ENCODE data around the gene TRIM34. TPM values are rescaled to one million over a fixed set of nuclear protein-coding genes. Genes with fewer than 3 reads are reported as not detected.

Gene TRIM34
- total and polyA plus RNA-seq, 2 donors (not counting 1 experiment from before 2014, with no cell fraction given) = 21.9 to 29.1 TPM

DNA sequence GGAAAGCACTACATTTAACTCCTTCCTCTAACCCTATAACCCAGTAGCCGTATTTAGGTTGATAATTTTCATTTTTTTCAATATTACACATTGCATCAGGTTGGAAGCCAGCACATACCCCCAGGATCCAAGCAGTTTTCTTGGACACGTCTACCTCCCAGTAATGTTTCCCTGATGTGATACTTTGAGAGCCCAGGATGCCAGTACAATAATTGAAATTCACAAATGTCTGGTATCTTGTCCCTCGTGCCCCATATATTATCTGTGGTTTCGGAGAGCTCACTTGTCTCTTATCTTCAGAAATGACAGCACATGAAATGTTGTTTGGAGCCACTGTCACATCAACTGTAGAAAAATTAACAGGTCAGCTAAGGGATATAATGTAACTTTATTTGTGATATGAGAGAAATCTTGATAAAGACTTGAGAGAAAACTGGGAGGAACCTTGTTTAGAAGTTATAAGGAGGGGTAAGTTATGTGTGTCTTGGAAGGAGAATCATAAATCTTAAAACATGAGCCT lies 40.3 kb downstream of the TRIM34 start:
- intact Hi-C loops (cut with micrococcal nuclease) = no loop called here
- Mint-ChIP-seq H3K9me3 (ENCODE audit: insufficient read depth) (no peaks in the 10 kb centered on the region), H3K4me3 (no peak overlapping the region), H3K4me1 (no peaks in the 10 kb centered on the region), H3K27ac (no peak overlapping the region), H3K27me3 (no peaks in the 10 kb centered on the region)
- Histone ChIP-seq H3K9ac (ENCODE audit: low read length) (no peak overlapping the region), H4K20me1 (ENCODE audit: control insufficient read depth, insufficient read depth, low read length, poor library complexity, severe bottlenecking) (no peaks in the 10 kb centered on the region), H3K4me2 (replicated peaks; ENCODE audit: low read depth, low read length, poor library complexity, severe bottlenecking) (no peak overlapping the region), H3K4me3 (ENCODE audit: control extremely low read depth in 1 of 5, extremely low read depth in 1 of 5, insufficient read depth in 1 of 5, low read depth in 2 of 5, low read length in 4 of 5) (no peak overlapping the region), H3K27me3 (replicated peaks in 1 of 4; ENCODE audit: control extremely low read depth in 1 of 4, control insufficient read depth in 3 of 4, insufficient read depth in 4 of 4, low read length in 3 of 4) (no peaks in the 10 kb centered on the region), H2AFZ (ENCODE audit: insufficient read depth, low read depth, low read length, poor library complexity, severe bottlenecking) (no peak overlapping the region), H3K4me1 (ENCODE audit: control insufficient read depth in 2 of 2, insufficient read depth in 2 of 2, low read length in 2 of 2) (no peaks in the 10 kb centered on the region), H3K9me3 (ENCODE audit: control extremely low read depth in 1 of 3, control insufficient read depth in 2 of 3, insufficient read depth in 1 of 3, low read length in 2 of 3) (no peaks in the 10 kb centered on the region), H3K79me2 (ENCODE audit: control insufficient read depth, insufficient read depth, low read length) (no peaks in the 10 kb centered on the region), H3K27ac (ENCODE audit: low read length in 2 of 2) (no peak overlapping the region), H3K36me3 (replicated peaks in 1 of 2; ENCODE audit: control extremely low read depth in 1 of 2, control insufficient read depth in 1 of 2, extremely low read depth in 1 of 2, insufficient read depth in 2 of 2, low read length in 1 of 2) (peaks cover 2 to 40% of the 10 kb centered on the region in 2 experiments)
- ChIA-PET CTCF (interaction anchor here (0.7 kb wide), 1 partner anchor 18 kb away, joined by 3 read pairs; no protein-coding TSS in a partner anchor), POLR2A (no interaction called here)
- TF ChIP-seq, protein P1, sequence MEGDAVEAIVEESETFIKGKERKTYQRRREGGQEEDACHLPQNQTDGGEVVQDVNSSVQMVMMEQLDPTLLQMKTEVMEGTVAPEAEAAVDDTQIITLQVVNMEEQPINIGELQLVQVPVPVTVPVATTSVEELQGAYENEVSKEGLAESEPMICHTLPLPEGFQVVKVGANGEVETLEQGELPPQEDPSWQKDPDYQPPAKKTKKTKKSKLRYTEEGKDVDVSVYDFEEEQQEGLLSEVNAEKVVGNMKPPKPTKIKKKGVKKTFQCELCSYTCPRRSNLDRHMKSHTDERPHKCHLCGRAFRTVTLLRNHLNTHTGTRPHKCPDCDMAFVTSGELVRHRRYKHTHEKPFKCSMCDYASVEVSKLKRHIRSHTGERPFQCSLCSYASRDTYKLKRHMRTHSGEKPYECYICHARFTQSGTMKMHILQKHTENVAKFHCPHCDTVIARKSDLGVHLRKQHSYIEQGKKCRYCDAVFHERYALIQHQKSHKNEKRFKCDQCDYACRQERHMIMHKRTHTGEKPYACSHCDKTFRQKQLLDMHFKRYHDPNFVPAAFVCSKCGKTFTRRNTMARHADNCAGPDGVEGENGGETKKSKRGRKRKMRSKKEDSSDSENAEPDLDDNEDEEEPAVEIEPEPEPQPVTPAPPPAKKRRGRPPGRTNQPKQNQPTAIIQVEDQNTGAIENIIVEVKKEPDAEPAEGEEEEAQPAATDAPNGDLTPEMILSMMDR (IDR thresholded peaks at IDR 0.05) = no peak
- TF ChIP-seq EZH2 (IDR thresholded peaks at IDR 0.05; ENCODE audit: borderline replicate concordance, insufficient read depth, low read depth, low read length, poor library complexity, severe bottlenecking) = no peak
- DNase-seq (no peak), ATAC-seq (ENCODE audit: low read depth) (no peak)
- 86% methylated on average over 1 of the region's 4 CpGs for WGBS (ENCODE audit: insufficient coverage)

DNA sequence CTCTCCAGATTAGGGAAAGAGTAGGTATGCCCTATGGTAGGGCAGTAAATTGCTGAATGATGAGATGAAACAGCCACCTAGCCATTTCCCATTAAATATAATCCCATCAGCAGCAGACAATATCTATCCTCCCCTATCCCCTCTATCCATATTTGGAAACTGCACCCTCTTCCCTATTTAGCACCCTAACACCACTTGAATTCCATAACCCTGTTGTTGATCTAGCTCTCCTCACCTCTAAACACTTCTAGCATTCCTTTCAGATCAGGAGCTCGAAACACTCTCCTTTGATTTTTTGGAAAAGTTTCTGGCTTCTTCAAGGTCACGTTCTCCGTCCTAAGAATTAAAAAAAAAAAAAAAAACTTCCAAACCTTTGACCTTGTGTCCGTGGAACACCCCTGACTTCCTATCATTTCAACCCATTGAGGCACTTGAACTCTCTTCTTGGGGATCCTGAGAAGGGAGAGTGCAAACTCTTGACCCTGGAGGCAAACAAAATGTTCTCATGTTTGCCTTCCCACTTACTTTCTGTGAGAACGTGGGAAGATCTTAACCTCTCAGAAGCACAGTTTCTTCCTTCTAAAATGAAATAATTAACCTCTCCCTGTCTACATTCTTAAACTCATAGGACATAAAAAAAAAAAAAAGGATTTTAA lies 41.1 kb downstream of the TRIM34 start:
- H4K20me1 ChIP-seq (ENCODE audit: control insufficient read depth, insufficient read depth, low read length, poor library complexity, severe bottlenecking) = no peaks in the 10 kb centered on the region

More for the DNA sequence above, 41.1 kb downstream of the TRIM34 start:
- peaks cover 2 to 46% of the 10 kb centered on the region in 2 experiments for H3K36me3 ChIP-seq (replicated peaks in 1 of 2; ENCODE audit: control extremely low read depth in 1 of 2, control insufficient read depth in 1 of 2, extremely low read depth in 1 of 2, insufficient read depth in 2 of 2, low read length in 1 of 2)
- H3K9me3 ChIP-seq (ENCODE audit: control extremely low read depth in 1 of 3, control insufficient read depth in 2 of 3, insufficient read depth in 1 of 3, low read length in 2 of 3) = no peaks in the 10 kb centered on the region
- no peaks in the 10 kb centered on the region for H3K27me3 ChIP-seq (replicated peaks in 1 of 4; ENCODE audit: control extremely low read depth in 1 of 4, control insufficient read depth in 3 of 4, insufficient read depth in 4 of 4, low read length in 3 of 4)
- H3K4me3 Mint-ChIP-seq = no peak overlapping the region
- no peak overlapping the region for H3K9ac ChIP-seq (ENCODE audit: low read length)
- TF ChIP-seq, protein P1 (IDR thresholded peaks at IDR 0.05) = no peak
- TF ChIP-seq EZH2 (IDR thresholded peaks at IDR 0.05; ENCODE audit: borderline replicate concordance, insufficient read depth, low read depth, low read length, poor library complexity, severe bottlenecking) = no peak
- CTCF ChIA-PET = interaction anchor here (0.7 kb wide), 2 partner anchors 17 to 90 kb away, joined by 3 read pairs; no protein-coding TSS in a partner anchor
- H3K27ac Mint-ChIP-seq = no peak overlapping the region
- ATAC-seq (ENCODE audit: low read depth) (no peak), DNase-seq (no peak)
- no peak overlapping the region for H2AFZ ChIP-seq (ENCODE audit: insufficient read depth, low read depth, low read length, poor library complexity, severe bottlenecking)
- no peaks in the 10 kb centered on the region for H3K4me1 Mint-ChIP-seq
- no peaks in the 10 kb centered on the region for H3K27me3 Mint-ChIP-seq
- intact Hi-C loops (cut with micrococcal nuclease) = no loop called here
- H3K4me2 ChIP-seq (replicated peaks; ENCODE audit: low read depth, low read length, poor library complexity, severe bottlenecking) = no peak overlapping the region
- POLR2A ChIA-PET = no interaction called here
- no peaks in the 10 kb centered on the region for H3K4me1 ChIP-seq (ENCODE audit: control insufficient read depth in 2 of 2, insufficient read depth in 2 of 2, low read length in 2 of 2)
- 100% methylated on average over 1 of the region's 5 CpGs for WGBS (ENCODE audit: insufficient coverage)
- H3K27ac ChIP-seq (ENCODE audit: low read length in 2 of 2) = no peak overlapping the region
- peaks cover 3% of the 10 kb centered on the region for H3K79me2 ChIP-seq (ENCODE audit: control insufficient read depth, insufficient read depth, low read length)
- no peaks in the 10 kb centered on the region for H3K9me3 Mint-ChIP-seq (ENCODE audit: insufficient read depth)
- H3K4me3 ChIP-seq (ENCODE audit: control extremely low read depth in 1 of 5, extremely low read depth in 1 of 5, insufficient read depth in 1 of 5, low read depth in 2 of 5, low read length in 4 of 5) = no peak overlapping the region
